Measurements from ENCODE around the gene UBE2K. TPM values are rescaled to one million over a fixed set of nuclear protein-coding genes. Genes with fewer than 3 reads are reported as not detected.
"Not testable (repeated sequence)": the region's sequence is repeated elsewhere in the genome, so short reads cannot be mapped to it uniquely, and the experiment has no call there.

The UBE2K gene
- total and polyA plus RNA-seq, 12 donors, result 24.0 to 74.0 (median 56.5) TPM

- no peak for DNase-seq
- ATAC-seq, result peak in 4 of 8 donors; percentile 21 to 59 (median 27)
- intact Hi-C loops (cut with DNase I), result no loop called here
- Histone ChIP-seq H3K36me3 (peaks cover 0 to 83% (median 6%) of the 10 kb centered on the region in 9 donors), H3K9me3 (no peaks in the 10 kb centered on the region), H3K4me1 (peaks cover 0 to 9% (median 0%) of the 10 kb centered on the region in 9 donors), H3K4me3 (no peak overlapping the region), H3K27ac (no peak overlapping the region), H3K27me3 (no peaks in the 10 kb centered on the region)
- 93 to 94% methylated on average over 57 of the region's 57 CpGs for WGBS, 2 donors
- TF ChIP-seq CTCF (IDR thresholded peaks at IDR 0.05), result no peak
Observed at GRCh38 chr4:39770969-39771724, 73.2 kb downstream of the UBE2K start.

GRCh38 chr4:39781988-39782387 lies 84.1 kb downstream of the UBE2K start:
- 63 to 71% methylated on average over 2 of the region's 2 CpGs for WGBS, 2 donors
- peaks cover 0 to 54% (median 16%) of the 10 kb centered on the region in 9 donors for H3K36me3 ChIP-seq
- H3K27ac ChIP-seq; H3K27me3 ChIP-seq; DNase-seq; intact Hi-C loops (cut with DNase I); H3K4me3 ChIP-seq; ATAC-seq; H3K4me1 ChIP-seq; H3K9me3 ChIP-seq: not testable (repeated sequence)

DNA sequence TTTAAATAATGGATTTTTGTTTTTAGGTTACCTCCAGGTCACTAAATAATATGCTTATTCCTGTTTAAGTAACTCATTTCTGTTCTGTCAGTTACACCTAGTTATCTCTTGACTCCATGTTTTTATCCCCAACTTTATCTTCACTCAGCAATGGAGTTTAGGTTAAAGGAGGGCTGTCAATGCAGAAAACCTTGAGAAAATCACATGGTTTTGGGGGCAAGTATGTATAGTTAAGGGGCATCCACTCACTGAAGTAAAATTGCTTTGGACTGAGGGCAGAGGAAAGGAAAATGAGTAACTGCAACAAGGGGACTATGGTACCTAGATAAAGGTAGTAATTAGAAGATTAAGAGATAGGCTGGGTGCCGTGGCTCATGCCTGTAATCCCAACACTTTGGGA lies 87.1 kb downstream of the UBE2K start:
- DNase-seq (no peak), ATAC-seq (no peak)
- no peak overlapping the region for H3K27ac ChIP-seq
- H3K4me1 ChIP-seq, result no peaks in the 10 kb centered on the region
- no peaks in the 10 kb centered on the region for H3K9me3 ChIP-seq
- intact Hi-C loops (cut with DNase I), result no loop called here
- no peak overlapping the region for H3K4me3 ChIP-seq
- no peaks in the 10 kb centered on the region for H3K27me3 ChIP-seq
- H3K36me3 ChIP-seq, result peaks cover 0 to 23% (median 2%) of the 10 kb centered on the region in 9 donors
- 57 to 70% methylated on average over 1 of the region's 1 CpG for WGBS, 2 donors
- no peak for TF ChIP-seq CTCF (IDR thresholded peaks at IDR 0.05)

DNA sequence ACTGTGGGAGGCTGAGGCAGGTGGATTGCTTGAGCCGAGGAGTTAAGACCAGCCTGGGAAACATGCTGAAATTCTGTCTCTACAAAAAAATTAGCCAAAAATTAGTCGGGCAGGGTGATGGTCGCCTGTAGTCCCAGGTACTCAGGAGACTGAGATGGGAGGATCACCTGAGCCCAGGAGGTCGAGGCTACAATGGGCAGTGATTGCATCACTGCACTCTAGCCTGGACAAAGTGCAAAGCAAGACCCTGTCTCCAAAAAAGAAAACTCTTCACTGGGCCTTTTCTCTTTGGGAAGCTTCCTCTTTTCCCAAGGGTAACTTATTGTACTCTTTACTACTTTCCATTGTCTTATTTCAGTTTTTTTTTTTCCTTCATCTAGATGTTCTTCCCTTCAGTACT lies 88.9 kb downstream of the UBE2K start:
- Histone ChIP-seq H3K4me1 (no peaks in the 10 kb centered on the region), H3K27ac (no peak overlapping the region), H3K4me3 (no peak overlapping the region), H3K9me3 (no peaks in the 10 kb centered on the region), H3K36me3 (peaks cover 0 to 11% (median 0%) of the 10 kb centered on the region in 9 donors), H3K27me3 (no peaks in the 10 kb centered on the region)
- DNase-seq (no peak), ATAC-seq (no peak)
- WGBS, 2 donors, result 85 to 88% methylated on average over 4 of the region's 4 CpGs
- intact Hi-C loops (cut with DNase I), result no loop called here
- no peak for TF ChIP-seq CTCF (IDR thresholded peaks at IDR 0.05)

DNA sequence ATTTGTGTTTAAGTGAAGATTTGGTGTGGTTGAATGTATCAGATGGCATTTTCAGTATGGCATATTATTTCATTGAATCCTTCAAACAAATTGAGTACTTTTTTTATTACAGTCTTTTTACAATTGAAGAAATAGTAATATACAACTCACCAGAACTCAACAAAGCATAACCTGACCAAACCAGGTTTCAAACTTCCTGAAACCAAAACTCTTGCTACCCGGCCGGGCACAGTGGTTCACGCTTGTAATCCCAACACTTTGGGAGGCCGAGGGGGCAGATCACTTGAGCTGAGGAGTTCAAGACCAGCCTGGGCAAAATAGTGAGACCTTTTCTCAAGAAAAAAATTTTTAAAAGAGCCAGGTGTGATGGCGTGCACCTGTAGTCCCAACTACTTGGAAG lies 94.2 kb downstream of the UBE2K start:
- no peak for ATAC-seq
- intact Hi-C loops (cut with DNase I), result no loop called here

More for the DNA sequence above, 94.2 kb downstream of the UBE2K start:
- Histone ChIP-seq H3K36me3 (no peaks in the 10 kb centered on the region), H3K27ac (no peak overlapping the region), H3K4me3 (no peak overlapping the region), H3K4me1 (no peaks in the 10 kb centered on the region), H3K27me3 (no peaks in the 10 kb centered on the region), H3K9me3 (no peaks in the 10 kb centered on the region)
- no peak for TF ChIP-seq CTCF (IDR thresholded peaks at IDR 0.05)
- WGBS, 2 donors, result 92 to 95% methylated on average over 5 of the region's 5 CpGs
- no peak for DNase-seq

All from heart right ventricle (tissue), 16 donors.